HCT116 (cell line): Measurements from ENCODE around the gene BATF3. TPM values are rescaled to one million over a fixed set of nuclear protein-coding genes. Genes with fewer than 3 reads are reported as not detected.

ENCODE experiments used
- ATAC-seq: fragments of 200-7000 bp; cut with Tn5 transposase; 2 replicates; pipeline ENCODE4 v1.9.1; 2020; ENCODE audit warnings: mild to moderate bottlenecking, moderate library complexity
- BruUV-seq: library from RNA; stranded (reverse); fragments of 400-500 nt; replicated peaks from 2 replicates; lab custom pipeline; 2021; lab: Mats Ljungman, UMichigan
- CTCF ChIA-PET: fragments of 300-600 bp; sonication (Branson Sonifier 250); formaldehyde crosslinking; loops from one replicate; lab custom pipeline; 2021; ENCODE audit warnings: antibody characterized with exemption; lab: Charles Lee
- POLR2A ChIA-PET: fragments of 300-600, 350-600 bp; sonication (Branson Sonifier 250); formaldehyde crosslinking; loops from one replicate; lab custom pipeline; 2021; ENCODE audit warnings: antibody characterized with exemption; lab: Charles Lee
- RAD21 ChIA-PET, 2 experiments: fragments of 300-600 bp; sonication (Branson Sonifier 250); formaldehyde crosslinking; loops; one replicate each; lab custom pipeline; 2023; ENCODE audit warnings: low total read pairs in 2 of 2; ENCODE audit not compliant: uncharacterized antibody in 2 of 2, unreplicated experiment in 2 of 2, low non-redundant PET in 1 of 2; lab: Charles Lee
- DNase-seq: peaks from one replicate; pipeline ENCODE4 v3.0.0-alpha.2; 2010; ENCODE audit warnings: low read depth, low spot score
- H2AFZ ChIP-seq: fragments of 200-600 bp; shearing (Covaris generic), sonication (generic); 2 replicates; pipeline ENCODE4 v1.6.1; 2017; ENCODE audit warnings: low read depth, mixed run types, mixed read lengths, antibody characterized with exemption, low read length; ENCODE audit not compliant: poor library complexity, severe bottlenecking
- H3K27ac ChIP-seq: 2 replicates; pipeline ENCODE4 v1.5.1; 2012; ENCODE audit warnings: low read depth, low read length
- H3K27me3 ChIP-seq: fragments of 200-600 bp; sonication (generic); 2 replicates; pipeline ENCODE4 v1.6.1; 2016; ENCODE audit warnings: mixed run types, low read length, mixed read lengths; ENCODE audit not compliant: insufficient read depth
- H3K36me3 ChIP-seq, 2 experiments: fragments of 200-500 bp in 1 of 2; fragments of 200-600 bp in 1 of 2; sonication (Bioruptor generic) in 1 of 2; sonication (generic) in 1 of 2; 2 replicates each; pipeline versions ENCODE4 v1.5.1 to v1.6.1; 2014 to 2016; ENCODE audit warnings: low read length in 2 of 2, inconsistent platforms in 1 of 2, mixed read lengths in 1 of 2, mixed run types in 1 of 2; ENCODE audit not compliant: insufficient read depth in 2 of 2, control insufficient read depth in 1 of 2
- H3K4me1 ChIP-seq, 2 experiments: fragments of 200-600 bp in 1 of 2; sonication (generic) in 1 of 2; 2 replicates each; pipeline versions ENCODE4 v1.5.1 to v1.6.1; 2012 to 2017; ENCODE audit warnings: low read length in 2 of 2, inconsistent platforms in 1 of 2, mild to moderate bottlenecking in 1 of 2, mixed read lengths in 1 of 2, mixed run types in 1 of 2, moderate library complexity in 1 of 2; ENCODE audit not compliant: insufficient read depth in 2 of 2, control insufficient read depth in 1 of 2
- H3K4me2 ChIP-seq: fragments of 200-600 bp; sonication (generic); 2 replicates; pipeline ENCODE4 v1.6.1; 2017; ENCODE audit warnings: mixed run types, low read length, mixed read lengths
- H3K4me3 ChIP-seq, 2 experiments: fragments of 200-600 bp in 1 of 2; sonication (generic) in 1 of 2; replicated peaks in 1 of 2; 2 replicates each; pipeline ENCODE4 v1.5.1; 2011 to 2016; ENCODE audit warnings: low read length in 2 of 2, control low read depth in 1 of 2, low read depth in 1 of 2, mild to moderate bottlenecking in 1 of 2, mixed read lengths in 1 of 2, mixed run types in 1 of 2
- H3K79me2 ChIP-seq: fragments of 200-600 bp; sonication (generic); 2 replicates; pipeline ENCODE4 v1.6.1; 2017; ENCODE audit warnings: mild to moderate bottlenecking, mixed run types, low read length, moderate library complexity, mixed read lengths; ENCODE audit not compliant: insufficient read depth
- H3K9ac ChIP-seq: fragments of 200-600 bp; sonication (generic); 2 replicates; pipeline ENCODE4 v1.6.1; 2016; ENCODE audit warnings: low read length, mixed read lengths
- H3K9me2 ChIP-seq: fragments of 200-600 bp; sonication (generic), shearing (Covaris generic); 2 replicates; pipeline ENCODE4 v1.6.1; 2017; ENCODE audit warnings: mixed run types, mild to moderate bottlenecking, moderate library complexity; ENCODE audit not compliant: insufficient read depth
- H3K9me3 ChIP-seq, 2 experiments: fragments of 200-500 bp in 1 of 2; fragments of 200-600 bp in 1 of 2; sonication (Bioruptor generic) in 1 of 2; sonication (generic) in 1 of 2; 2 replicates each; pipeline ENCODE4 v1.6.1; 2014 to 2017; ENCODE audit warnings: low read length in 2 of 2, mixed read lengths in 2 of 2, inconsistent platforms in 1 of 2, low read depth in 1 of 2, mild to moderate bottlenecking in 1 of 2, mixed run types in 1 of 2, moderate library complexity in 1 of 2; ENCODE audit not compliant: control insufficient read depth in 1 of 2, insufficient read depth in 1 of 2
- H4K20me1 ChIP-seq: fragments of 200-600 bp; sonication (generic), shearing (Covaris generic); 2 replicates; pipeline ENCODE4 v1.6.1; 2017; ENCODE audit warnings: mixed run types, mild to moderate bottlenecking, moderate library complexity; ENCODE audit not compliant: insufficient read depth
- ATF3 ChIP-seq: IDR thresholded peaks from 2 replicates; pipeline ENCODE4 v1.6.1; 2012
- CBX3 ChIP-seq: IDR thresholded peaks from 2 replicates; pipeline ENCODE4 v1.6.1; 2012; ENCODE audit warnings: low read depth
- CEBPB ChIP-seq: IDR thresholded peaks from 2 replicates; pipeline ENCODE4 v1.6.1; 2012; ENCODE audit warnings: low read depth
- CTCF ChIP-seq, 3 experiments: fragments of 200-600 bp in 1 of 3; sonication (generic) in 1 of 3; IDR thresholded peaks in 2 of 3; conservative IDR thresholded peaks in 1 of 3; 2 replicates each; pipeline ENCODE4 v1.5.1; 2012 to 2017; ENCODE audit warnings: low read depth in 2 of 3, low read length in 2 of 3, antibody characterized with exemption in 1 of 3, borderline replicate concordance in 1 of 3, control low read depth in 1 of 3, mild to moderate bottlenecking in 1 of 3, mixed read lengths in 1 of 3, mixed run types in 1 of 3, moderate library complexity in 1 of 3; ENCODE audit not compliant: insufficient read depth in 1 of 3
- EGR1 ChIP-seq: IDR thresholded peaks from 2 replicates; pipeline ENCODE4 v1.6.1; 2012; ENCODE audit warnings: low read depth
- MAX ChIP-seq: IDR thresholded peaks from 2 replicates; pipeline ENCODE4 v1.6.1; 2012
- POLR2A ChIP-seq: IDR thresholded peaks from 2 replicates; pipeline ENCODE4 v1.7.0; 2011; ENCODE audit warnings: borderline replicate concordance; ENCODE audit not compliant: insufficient read depth, insufficient read length; ENCODE audit errors: extremely low read depth
- RAD21 ChIP-seq: IDR thresholded peaks from 2 replicates; pipeline ENCODE4 v1.6.1; 2012; ENCODE audit warnings: low read depth, mild to moderate bottlenecking
- REST ChIP-seq: IDR thresholded peaks from 2 replicates; pipeline ENCODE4 v1.6.1; 2012; ENCODE audit warnings: low read depth
- SIN3A ChIP-seq: IDR thresholded peaks from 2 replicates; pipeline ENCODE4 v1.6.1; 2012; ENCODE audit warnings: low read depth
- SP1 ChIP-seq: IDR thresholded peaks from 2 replicates; pipeline ENCODE4 v1.6.1; 2012; ENCODE audit warnings: low read depth
- SRF ChIP-seq: IDR thresholded peaks from 2 replicates; pipeline ENCODE4 v1.6.1; 2012; ENCODE audit warnings: low read depth
- TCF7L2 ChIP-seq: IDR thresholded peaks from 2 replicates; pipeline ENCODE4 v1.7.0; 2011; ENCODE audit warnings: borderline replicate concordance, inconsistent platforms; ENCODE audit not compliant: insufficient read depth, insufficient read length; ENCODE audit errors: extremely low read depth
- intact Hi-C: fragments of 100-400 bp; cut with micrococcal nuclease; formaldehyde crosslinking; loops from 2 replicates; pipeline ENCODE4 v1.10.0; 2022
- total RNA-seq: library from RNA; stranded (reverse); gene quantifications from one replicate; pipeline ENCODE4 v1.2.1, GENCODE V29; 2021; ENCODE audit not compliant: unreplicated experiment

BATF3 gene
- total RNA-seq, 1 experiment from 2014 or later: 4.8 TPM

GRCh38 chr1:212646588-212646987 lies 53.1 kb downstream of the BATF3 start:
- no peaks in the 10 kb centered on the region for H4K20me1 ChIP-seq
- no peak overlapping the region for H2AFZ ChIP-seq
- no peaks in the 10 kb centered on the region for H3K36me3 ChIP-seq
- H3K4me3 ChIP-seq: no peak overlapping the region
- TF ChIP-seq POLR2A (no peak), SRF (no peak), REST (no peak), SP1 (no peak)
- intact Hi-C loops: no loop called here
- CTCF ChIA-PET: no interaction called here
- RAD21 ChIA-PET: no interaction called here
- ATAC-seq (0 out of 2 replicates have a peak, but pooled peaks have one; percentile 36), DNase-seq (no peak)
- H3K27me3 ChIP-seq: no peaks in the 10 kb centered on the region
- no peaks in the 10 kb centered on the region for H3K4me1 ChIP-seq
- BruUV-seq: no TSS peak
- no peak overlapping the region for H3K4me2 ChIP-seq
- H3K9me2 ChIP-seq: no peaks in the 10 kb centered on the region
- H3K79me2 ChIP-seq: no peaks in the 10 kb centered on the region
- H3K9ac ChIP-seq: no peak overlapping the region
- POLR2A ChIA-PET: no interaction called here
- no peak overlapping the region for H3K27ac ChIP-seq
- no peaks in the 10 kb centered on the region for H3K9me3 ChIP-seq

- H4K20me1 ChIP-seq: no peaks in the 10 kb centered on the region
- POLR2A ChIA-PET: no interaction called here
- CTCF ChIA-PET: no interaction called here
- BruUV-seq: no TSS peak
- no peak overlapping the region for H3K27ac ChIP-seq
- no peak overlapping the region for H2AFZ ChIP-seq
- no peaks in the 10 kb centered on the region for H3K9me2 ChIP-seq
- H3K9ac ChIP-seq: no peak overlapping the region
- no peaks in the 10 kb centered on the region for H3K36me3 ChIP-seq
- no peaks in the 10 kb centered on the region for H3K27me3 ChIP-seq
- DNase-seq (no peak), ATAC-seq (no peak)
- no peaks in the 10 kb centered on the region for H3K9me3 ChIP-seq
- RAD21 ChIA-PET: no interaction called here
- no peaks in the 10 kb centered on the region for H3K4me1 ChIP-seq
- no peak overlapping the region for H3K4me2 ChIP-seq
- no peak overlapping the region for H3K4me3 ChIP-seq
- no peaks in the 10 kb centered on the region for H3K79me2 ChIP-seq
- intact Hi-C loops: no loop called here
- no peak for TF ChIP-seq CEBPB
- TF ChIP-seq RAD21: no peak
- no peak for TF ChIP-seq TCF7L2
- TF ChIP-seq SRF: no peak
- no peak for TF ChIP-seq EGR1
- no peak for TF ChIP-seq ATF3
- TF ChIP-seq CBX3: no peak
- TF ChIP-seq POLR2A: no peak
- no peak for TF ChIP-seq SIN3A
- TF ChIP-seq CTCF (IDR thresholded peaks at IDR 0.05 in 2 of 3, conservative IDR thresholded peaks at IDR 0.05 in 1 of 3; ENCODE audit: borderline replicate concordance in 1 of 3, insufficient read depth in 1 of 3, low read depth in 2 of 3, low read length in 2 of 3): no peak
- TF ChIP-seq MAX: no peak
Observed at GRCh38 chr1:212645546-212646543, 53.8 kb downstream of the BATF3 start.
